Activated CD8-positive, alpha-beta T cell treated with anti-CD3 and anti-CD28 coated beads for 36 hours (primary cell): ENCODE measurements around the gene PPP1R7. TPM values are rescaled to one million over a fixed set of nuclear protein-coding genes. Genes with fewer than 3 reads are reported as not detected.
A peak's percentile ranks its signal among the peaks of the same experiment; 100 is the strongest.

Experiments used
- ATAC-seq: fragments of 200-7000 bp; cut with Tn5 transposase; one replicate; pipeline ENCODE4 v1.10.0; 2021; ENCODE audit warnings: mild to moderate bottlenecking, moderate library complexity
- CTCF ChIA-PET: fragments of 350-600 bp; sonication (Branson Sonifier 250); formaldehyde crosslinking; loops from one replicate; lab custom pipeline; 2021; ENCODE audit warnings: antibody characterized with exemption; lab: Charles Lee
- POLR2A ChIA-PET: fragments of 350-600 bp; sonication (Branson Sonifier 250); formaldehyde crosslinking; loops from one replicate; lab custom pipeline; 2021; ENCODE audit warnings: antibody characterized with exemption; lab: Charles Lee
- DNase-seq: peaks from one replicate; pipeline ENCODE4 v3.0.0-alpha.2; 2020
- H3K27ac Mint-ChIP-seq: one replicate; pipeline ENCODE4 v1.8.0; 2021; ENCODE audit warnings: mild to moderate bottlenecking, mixed read lengths
- H3K27me3 Mint-ChIP-seq: one replicate; pipeline ENCODE4 v1.8.0; 2021; ENCODE audit warnings: mixed read lengths
- H3K36me3 Mint-ChIP-seq: one replicate; pipeline ENCODE4 v1.8.0; 2021; ENCODE audit warnings: low read depth, mixed read lengths
- H3K4me1 Mint-ChIP-seq: one replicate; pipeline ENCODE4 v1.8.0; 2021; ENCODE audit warnings: low read depth, mixed read lengths
- H3K4me3 Mint-ChIP-seq: one replicate; pipeline ENCODE4 v1.8.0; 2021; ENCODE audit warnings: mild to moderate bottlenecking, moderate library complexity, mixed read lengths
- H3K9me3 Mint-ChIP-seq: one replicate; pipeline ENCODE4 v1.8.0; 2021; ENCODE audit warnings: mixed read lengths
- CTCF ChIP-seq: fragments of 200-600 bp; IDR thresholded peaks from one replicate; pipeline ENCODE4 v1.8.0; 2022; ENCODE audit warnings: antibody characterized with exemption, mild to moderate bottlenecking
- intact Hi-C: fragments of 100-400 bp; cut with micrococcal nuclease; formaldehyde crosslinking; loops from one replicate; pipeline ENCODE4 v1.10.0; 2022
- total RNA-seq, 2 experiments: library from RNA; stranded (reverse); gene quantifications; one replicate each; pipeline ENCODE4 v1.2.3, GENCODE V29; 2021

Gene PPP1R7
- total RNA-seq, 2 experiments from 2014 or later, result 82.9 to 88.7 TPM

- intact Hi-C loops, result no loop called here
- H3K9me3 Mint-ChIP-seq, result peaks cover 3% of the 10 kb centered on the region
- ChIA-PET POLR2A (interaction anchor here (0.5 to 0.6 kb wide), 2 partner anchors 10 to 20 kb away, joined by 3 read pairs; no protein-coding TSS in a partner anchor), CTCF (interaction anchor here (1.2 to 1.6 kb wide), 3 partner anchors 9 to 13 kb away, joined by 3 to 5 read pairs (median 3); no protein-coding TSS in a partner anchor)
- DNase-seq (peak; percentile 45), ATAC-seq (peak; percentile 43)
- peak overlapping the region; percentile 20 for H3K4me3 Mint-ChIP-seq
- TF ChIP-seq CTCF, result no peak
- peaks cover 39% of the 10 kb centered on the region for H3K4me1 Mint-ChIP-seq
- H3K27ac Mint-ChIP-seq, result peak overlapping the region; percentile 50
- H3K27me3 Mint-ChIP-seq, result no peaks in the 10 kb centered on the region
- peaks cover 61% of the 10 kb centered on the region for H3K36me3 Mint-ChIP-seq
Observed at GRCh38 chr2:241123816-241124536, 26.3 kb upstream of the PPP1R7 start.

GRCh38 chr2:241125626-241126025 is 24.6 kb upstream of the PPP1R7 start:
- H3K27ac Mint-ChIP-seq, result peak overlapping the region; percentile 59
- CTCF ChIA-PET, result no interaction called here
- DNase-seq, result no peak
- POLR2A ChIA-PET, result interaction anchor here (2.4 kb wide), 1 partner anchor 11 kb away, joined by 8 read pairs; no protein-coding TSS in a partner anchor
- no peak for TF ChIP-seq CTCF
- no peaks in the 10 kb centered on the region for H3K27me3 Mint-ChIP-seq
- intact Hi-C loops, result no loop called here
- H3K36me3 Mint-ChIP-seq, result peaks cover 62% of the 10 kb centered on the region
- no peak overlapping the region for H3K4me3 Mint-ChIP-seq
- H3K9me3 Mint-ChIP-seq, result peaks cover 3% of the 10 kb centered on the region
- ATAC-seq, result no peak
- peaks cover 37% of the 10 kb centered on the region for H3K4me1 Mint-ChIP-seq

GRCh38 chr2:241126201-241126611 is 24.1 kb upstream of the PPP1R7 start:
- ATAC-seq, result no peak
- peaks cover 56% of the 10 kb centered on the region for H3K36me3 Mint-ChIP-seq
- no peak overlapping the region for H3K4me3 Mint-ChIP-seq
- H3K27ac Mint-ChIP-seq, result no peak overlapping the region
- ChIA-PET CTCF (no interaction called here), POLR2A (interaction anchor here (1.0 to 2.4 kb wide), 3 partner anchors 8 to 19 kb away, joined by 3 to 8 read pairs (median 3); no protein-coding TSS in a partner anchor)
- DNase-seq, result no peak
- H3K4me1 Mint-ChIP-seq, result peaks cover 35% of the 10 kb centered on the region
- no peaks in the 10 kb centered on the region for H3K9me3 Mint-ChIP-seq
- intact Hi-C loops, result no loop called here
- no peak for TF ChIP-seq CTCF
- no peaks in the 10 kb centered on the region for H3K27me3 Mint-ChIP-seq

GRCh38 chr2:241126771-241127202 is 23.5 kb upstream of the PPP1R7 start:
- intact Hi-C loops, result no loop called here
- H3K9me3 Mint-ChIP-seq, result no peaks in the 10 kb centered on the region
- H3K27me3 Mint-ChIP-seq, result no peaks in the 10 kb centered on the region
- no peak for TF ChIP-seq CTCF
- peaks cover 30% of the 10 kb centered on the region for H3K4me1 Mint-ChIP-seq
- no peak overlapping the region for H3K4me3 Mint-ChIP-seq
- POLR2A ChIA-PET, result interaction anchor here (1.0 to 2.4 kb wide), 3 partner anchors 9 to 20 kb away, joined by 3 to 8 read pairs (median 3); no protein-coding TSS in a partner anchor
- H3K36me3 Mint-ChIP-seq, result peaks cover 50% of the 10 kb centered on the region
- ATAC-seq (no peak), DNase-seq (no peak)
- CTCF ChIA-PET, result no interaction called here
- peak overlapping the region; percentile 96 for H3K27ac Mint-ChIP-seq

- DNase-seq (no peak), ATAC-seq (no peak)
- H3K27ac Mint-ChIP-seq, result peak overlapping the region; percentile 96
- CTCF ChIA-PET, result no interaction called here
- H3K36me3 Mint-ChIP-seq, result peaks cover 51% of the 10 kb centered on the region
- intact Hi-C loops, result no loop called here
- no peaks in the 10 kb centered on the region for H3K9me3 Mint-ChIP-seq
- no peak for TF ChIP-seq CTCF
- H3K4me1 Mint-ChIP-seq, result peaks cover 30% of the 10 kb centered on the region
- H3K27me3 Mint-ChIP-seq, result no peaks in the 10 kb centered on the region
- no peak overlapping the region for H3K4me3 Mint-ChIP-seq
- POLR2A ChIA-PET, result no interaction called here
Observed at GRCh38 chr2:241128266-241128665, 22.0 kb upstream of the PPP1R7 start.
